HFFc6 (cell line): ENCODE results near the gene DHRSX. TPM values are rescaled to one million over a fixed set of nuclear protein-coding genes. Genes with fewer than 3 reads are reported as not detected.

Experiments
- DNase-seq: peaks from one replicate; pipeline ENCODE4 v3.0.0-alpha.2; 2018
- H3K27ac Mint-ChIP-seq: 2 replicates; pipeline ENCODE4 v1.8.0; 2020; ENCODE audit warnings: mild to moderate bottlenecking, mixed read lengths
- H3K27me3 Mint-ChIP-seq: 2 replicates; pipeline ENCODE4 v1.8.0; 2021; ENCODE audit warnings: mild to moderate bottlenecking, moderate library complexity, mixed read lengths; ENCODE audit not compliant: insufficient read depth
- H3K36me3 Mint-ChIP-seq: 2 replicates; pipeline ENCODE4 v1.8.0; 2021; ENCODE audit warnings: low read depth, mixed read lengths
- H3K4me1 Mint-ChIP-seq: 2 replicates; pipeline ENCODE4 v1.8.0; 2020; ENCODE audit warnings: low read depth, mixed read lengths
- H3K4me3 Mint-ChIP-seq: 2 replicates; pipeline ENCODE4 v1.8.0; 2020; ENCODE audit warnings: mild to moderate bottlenecking, moderate library complexity, mixed read lengths
- H3K9me3 Mint-ChIP-seq: 2 replicates; pipeline ENCODE4 v1.8.0; 2020; ENCODE audit warnings: mild to moderate bottlenecking, mixed read lengths
- CTCF ChIP-seq: fragments of 200-600 bp; sonication (generic); IDR thresholded peaks from 2 replicates; pipeline ENCODE4 v1.5.0; 2021; ENCODE audit warnings: antibody characterized with exemption, mild to moderate bottlenecking
- total RNA-seq, 6 experiments: library from RNA; stranded (reverse); fragmentation: NEBNext Ultra II Directional; extraction: Animal tissue kit (Norgen Biotek cat#: 25700); gene quantifications; 2 replicates in 1 of 6; 3 replicates in 5 of 6; pipeline ENCODE4 v1.2.3, GENCODE V29; 2021

Gene DHRSX
- total RNA-seq, 6 experiments from 2014 or later, result 19.6 to 27.1 (median 22.9) TPM

- H3K4me3 Mint-ChIP-seq, result no peak overlapping the region
Measured at GRCh38 chrX:2330487-2330886, 170.3 kb downstream of the DHRSX start.

GRCh38 chrX:2327423-2327822 lies 173.4 kb downstream of the DHRSX start:
- H3K27ac Mint-ChIP-seq, result no peak overlapping the region
- H3K9me3 Mint-ChIP-seq, result no peaks in the 10 kb centered on the region; the same call in 1 of the 2 replicates
- no peak overlapping the region for H3K4me3 Mint-ChIP-seq
- DNase-seq, result no peak
- 0 out of 2 replicates have a peak, but pooled peaks cover 8% of the 10 kb centered on the region for H3K36me3 Mint-ChIP-seq
- H3K27me3 Mint-ChIP-seq, result no peaks in the 10 kb centered on the region
- no peak for TF ChIP-seq CTCF
- no peaks in the 10 kb centered on the region for H3K4me1 Mint-ChIP-seq

More at GRCh38 chrX:2330487-2330886, 170.3 kb downstream of the DHRSX start:
- no peaks in the 10 kb centered on the region for H3K4me1 Mint-ChIP-seq
- H3K27ac Mint-ChIP-seq, result no peak overlapping the region
- no peak for TF ChIP-seq CTCF
- no peaks in the 10 kb centered on the region for H3K36me3 Mint-ChIP-seq
- no peaks in the 10 kb centered on the region for H3K9me3 Mint-ChIP-seq
- no peaks in the 10 kb centered on the region; the same call in 1 of the 2 replicates for H3K27me3 Mint-ChIP-seq
- DNase-seq, result no peak

- no peaks in the 10 kb centered on the region for H3K27me3 Mint-ChIP-seq
- H3K4me3 Mint-ChIP-seq, result peak overlapping the region; percentile 33; the same call in 1 of the 2 replicates
- H3K27ac Mint-ChIP-seq, result peak overlapping the region; percentile 75
- 0 out of 2 replicates have a peak, but pooled peaks cover 8% of the 10 kb centered on the region for H3K36me3 Mint-ChIP-seq
- H3K9me3 Mint-ChIP-seq, result no peaks in the 10 kb centered on the region; the same call in 1 of the 2 replicates
- peaks cover 11% of the 10 kb centered on the region; the same call in 1 of the 2 replicates for H3K4me1 Mint-ChIP-seq
- DNase-seq, result peak; percentile 13
- no peak for TF ChIP-seq CTCF
Measured at GRCh38 chrX:2325076-2325784, 175.5 kb downstream of the DHRSX start.

GRCh38 chrX:2324151-2324550 lies 176.6 kb downstream of the DHRSX start:
- Mint-ChIP-seq H3K4me3 (no peak overlapping the region), H3K4me1 (peaks cover 11% of the 10 kb centered on the region; the same call in 1 of the 2 replicates), H3K27ac (no peak overlapping the region), H3K27me3 (no peaks in the 10 kb centered on the region), H3K9me3 (no peaks in the 10 kb centered on the region; the same call in 1 of the 2 replicates), H3K36me3 (0 out of 2 replicates have a peak, but pooled peaks cover 8% of the 10 kb centered on the region)
- TF ChIP-seq CTCF, result no peak
- DNase-seq, result no peak

GRCh38 chrX:2321411-2321810 lies 179.4 kb downstream of the DHRSX start:
- Mint-ChIP-seq H3K36me3 (0 out of 2 replicates have a peak, but pooled peaks cover 8% of the 10 kb centered on the region), H3K4me1 (peaks cover 11% of the 10 kb centered on the region; the same call in 1 of the 2 replicates), H3K4me3 (no peak overlapping the region), H3K9me3 (no peaks in the 10 kb centered on the region; the same call in 1 of the 2 replicates), H3K27me3 (no peaks in the 10 kb centered on the region), H3K27ac (no peak overlapping the region)
- DNase-seq, result no peak
- TF ChIP-seq CTCF, result no peak
